K562 (cell line): ENCODE results near the gene TMEM123. TPM values are rescaled to one million over a fixed set of nuclear protein-coding genes. Genes with fewer than 3 reads are reported as not detected.

ENCODE experiments used
- ATAC-seq: fragments of 200-7000 bp; cut with Tn5 transposase; 3 replicates; pipeline ENCODE4 v1.9.1; 2020; ENCODE audit warnings: moderate library complexity
- BruUV-seq: library from RNA; stranded (reverse); fragments of 400-500 nt; replicated peaks from 2 replicates; lab custom pipeline; 2021; lab: Mats Ljungman, UMichigan
- CTCF ChIA-PET: fragments of 300-600 bp; formaldehyde crosslinking; extraction: SDS; loops from one replicate; lab custom pipeline; 2021; ENCODE audit warnings: low intra/inter-chr PET ratio; lab: Yijun Ruan, JAX
- POLR2A ChIA-PET: fragments of 300-600, 350-650 bp; sonication (Branson Sonifier 250); formaldehyde crosslinking; extraction: SDS; loops from one replicate; lab custom pipeline; 2021; ENCODE audit warnings: antibody characterized with exemption, inconsistent platforms; lab: Yijun Ruan, JAX
- DNase-seq, 4 experiments: peaks; one replicate each; pipeline versions ENCODE4 v3.0.0 to v3.0.0-alpha.2; 2011 to 2018; ENCODE audit warnings: low spot score in 3 of 4, mixed read lengths in 3 of 4; ENCODE audit errors: extremely low read depth in 1 of 4
- FAIRE-seq: peaks from 2 replicates; lab custom pipeline; 2011; peaks lifted over from hg19 to GRCh38; lab: Jason Lieb, UNC
- H2AFZ ChIP-seq: 2 replicates; pipeline ENCODE4 v1.6.0; 2011; ENCODE audit warnings: low read depth, low read length, control low read depth, inconsistent platforms
- H3K27ac ChIP-seq: fragments of 200-600 bp; 3 replicates; pipeline ENCODE4 v1.8.0; 2011; ENCODE audit warnings: low read depth, mild to moderate bottlenecking, control low read depth, inconsistent platforms, low read length, moderate library complexity, mixed read lengths; ENCODE audit errors: extremely low read depth
- H3K27me3 ChIP-seq, 2 experiments: fragments of 300-600 bp in 1 of 2; 2 replicates in 1 of 2; 3 replicates in 1 of 2; pipeline versions ENCODE4 v1.6.0 to v1.8.0; 2011; ENCODE audit warnings: inconsistent platforms in 2 of 2, low read length in 2 of 2, mild to moderate bottlenecking in 1 of 2, mixed read lengths in 1 of 2, moderate library complexity in 1 of 2; ENCODE audit not compliant: control insufficient read depth in 2 of 2, insufficient read depth in 2 of 2
- H3K36me3 ChIP-seq: fragments of 300-600 bp; 3 replicates; pipeline ENCODE4 v1.8.0; 2011; ENCODE audit warnings: mild to moderate bottlenecking, low read length, inconsistent platforms; ENCODE audit not compliant: control insufficient read depth, insufficient read depth
- H3K4me1 ChIP-seq, 2 experiments: fragments of 200-600 bp in 1 of 2; replicated peaks in 1 of 2; 2 replicates in 1 of 2; 3 replicates in 1 of 2; pipeline versions ENCODE4 v1.5.1 to v1.8.0; 2011; ENCODE audit warnings: inconsistent platforms in 2 of 2, low read length in 2 of 2, mild to moderate bottlenecking in 1 of 2, mixed read lengths in 1 of 2, moderate library complexity in 1 of 2; ENCODE audit not compliant: control insufficient read depth in 2 of 2, insufficient read depth in 2 of 2
- H3K4me2 ChIP-seq: 2 replicates; pipeline ENCODE4 v1.6.1; 2011; ENCODE audit warnings: low read length, control low read depth, inconsistent platforms, mixed read lengths; ENCODE audit not compliant: insufficient read depth
- H3K4me3 ChIP-seq: fragments of 200-600 bp; sonication (generic), shearing (Covaris generic); 2 replicates; pipeline ENCODE4 v1.5.1; 2016; ENCODE audit warnings: control low read depth, inconsistent platforms
- H3K79me2 ChIP-seq: fragments of 200-600 bp; 3 replicates; pipeline ENCODE4 v1.8.0; 2011; ENCODE audit warnings: low read length, inconsistent platforms; ENCODE audit not compliant: control insufficient read depth, insufficient read depth
- H3K9ac ChIP-seq, 2 experiments: 2 replicates each; pipeline versions ENCODE4 v1.6.0 to v1.6.1; 2011; ENCODE audit warnings: low read depth in 2 of 2, low read length in 2 of 2, control low read depth in 1 of 2, inconsistent platforms in 1 of 2, mild to moderate bottlenecking in 1 of 2, mixed read lengths in 1 of 2; ENCODE audit not compliant: insufficient read depth in 1 of 2
- H3K9me1 ChIP-seq: one replicate; pipeline ENCODE4 v1.6.0; 2011; ENCODE audit warnings: inconsistent platforms, mild to moderate bottlenecking, low read length, moderate library complexity; ENCODE audit not compliant: control insufficient read depth, insufficient read depth
- H3K9me3 ChIP-seq: replicated peaks from 2 replicates; pipeline ENCODE4 v1.5.1; 2011; ENCODE audit warnings: low read depth, low read length, inconsistent platforms; ENCODE audit not compliant: control insufficient read depth, insufficient read depth
- H4K20me1 ChIP-seq: replicated peaks from 2 replicates; pipeline ENCODE4 v1.6.1; 2011; ENCODE audit warnings: low read length, inconsistent platforms, mixed read lengths; ENCODE audit not compliant: control insufficient read depth, insufficient read depth
- ZNF311 ChIP-seq: fragments of 250-450 bp; sonication (Bioruptor Pico); IDR thresholded peaks from 2 replicates; pipeline ENCODE4 v1.4.0; 2020; ENCODE audit warnings: mild to moderate bottlenecking, moderate library complexity
- WGBS: fragments of 100-300 bp; shearing (Covaris generic); methylation state at CpG from one replicate; pipeline ENCODE4 v1.1.6; 2016; ENCODE audit warnings: low coverage, mixed read lengths; ENCODE audit not compliant: insufficient coverage; ENCODE audit errors: missing lambda C conversion rate; 5-methylcytosine and 5-hydroxymethylcytosine counted together
- in situ Hi-C: fragments of 300-500 bp; cut with MboI; formaldehyde crosslinking; loops from 4 replicates; pipeline ENCODE4 v1.15.0; 2018; ENCODE audit warnings: inconsistent platforms, mixed read lengths
- intact Hi-C: fragments of 100-400 bp; cut with micrococcal nuclease; formaldehyde crosslinking; loops from 2 replicates; pipeline ENCODE4 v1.14.2; 2022
- polyA plus RNA-seq, 8 experiments: library from polyadenylated mRNA; depleted of rRNA in 4 of 8; stranded (reverse) in 5 of 8; unstranded in 3 of 8; fragments of >200 nt; fragmentation: Nextera tagmentation in 2 of 8; fragmentation: Illumina TruSeq in 1 of 8; extraction: Ambion mirVana in 2 of 8; extraction: Trizol in 1 of 8; gene quantifications; 2 replicates each; pipeline versions ENCODE4 v1.2.1 to v1.2.3, GENCODE V29; 2011 to 2014; ENCODE audit warnings: inconsistent platforms in 1 of 8, missing spikeins in 1 of 8
- total RNA-seq, 7 experiments: library from RNA; depleted of rRNA in 6 of 7; stranded (reverse); fragments of >200 nt in 6 of 7; fragmentation: Illumina TruSeq in 2 of 7; extraction: Trizol in 2 of 7; gene quantifications; 2 replicates each; pipeline versions ENCODE4 v1.2.1 to v1.2.3, GENCODE V29; 2011 to 2021; ENCODE audit warnings: low replicate concordance in 1 of 7
- TF ChIP-seq, protein P1 (sequence below), 2 experiments: fragments of 450-650 bp; formaldehyde crosslinking in 1 of 2; IDR thresholded peaks; 2 replicates each; pipeline versions ENCODE4 v1.4.0 to v1.6.1; 2014 to 2020; ENCODE audit warnings: mild to moderate bottlenecking in 2 of 2, borderline replicate concordance in 1 of 2, low read depth in 1 of 2

Gene TMEM123
- total and polyA plus RNA-seq, 9 of the 15 experiments (the other 6 are each of a cell fraction or from before 2014, with no cell fraction given): 19.8 to 344 (median 82.4) TPM

DNA sequence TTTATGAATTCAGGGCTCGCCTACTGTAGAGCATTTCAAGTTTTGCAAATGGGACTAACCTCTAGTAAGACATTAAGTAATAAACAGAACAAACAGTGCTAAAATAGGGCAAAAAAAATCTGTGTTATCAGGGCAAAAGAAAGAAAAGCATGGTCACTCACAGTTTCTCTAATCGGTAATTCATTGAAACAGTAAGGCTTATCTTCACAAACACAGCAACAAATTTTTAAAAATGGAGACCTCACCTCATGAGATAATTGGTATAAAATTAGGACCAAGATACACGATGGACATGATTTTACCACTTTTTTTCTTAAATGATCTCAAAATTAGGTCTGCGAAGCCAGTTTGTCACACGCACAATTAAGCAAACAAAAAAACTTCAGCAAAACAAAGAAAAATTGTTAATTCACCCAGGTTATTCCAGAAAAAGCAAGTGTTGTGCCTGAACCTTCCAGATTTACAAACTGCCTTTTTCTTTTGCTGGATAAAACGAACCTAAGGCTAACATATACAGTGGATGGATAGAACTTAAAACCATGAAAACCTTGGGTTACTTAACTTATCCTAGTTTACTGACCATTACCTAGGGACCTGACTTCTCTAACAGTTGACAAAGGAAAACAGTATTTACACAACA lies 1.4 kb downstream of the TMEM123 start:
- Histone ChIP-seq H3K36me3 (peaks cover 27% of the 10 kb centered on the region), H3K9me1 (no peaks in the 10 kb centered on the region), H3K9ac (peak overlapping the region in 1 of 2 experiments; percentile 79; a peak in 2 of 4 replicates), H3K27ac (peak overlapping the region; percentile 86), H4K20me1 (peaks cover 14% of the 10 kb centered on the region), H3K27me3 (no peaks in the 10 kb centered on the region), H3K4me3 (peak overlapping the region; percentile 88), H3K9me3 (no peaks in the 10 kb centered on the region), H2AFZ (peak overlapping the region; percentile 85), H3K4me2 (peak overlapping the region; percentile 84), H3K4me1 (peaks cover 10 to 32% of the 10 kb centered on the region in 2 experiments; a peak in 4 of 5 replicates), H3K79me2 (peaks cover 52% of the 10 kb centered on the region)
- no peak for DNase-seq
- ChIA-PET POLR2A (interaction anchor here (0.6 to 1.2 kb wide), 4 partner anchors 8 to 36 kb away, joined by 3 to 5 read pairs (median 3); no protein-coding TSS in a partner anchor), CTCF (no interaction called here)
- BruUV-seq: TSS peak; percentile 36
- intact Hi-C loops (loop anchor here (5.0 kb wide), 1 partner anchor 64 kb away; no protein-coding TSS in a partner anchor), in situ Hi-C loops (no loop called here)
- no peak for FAIRE-seq
- ATAC-seq: no peak
- WGBS: 10% methylated on average over 6 of the region's 6 CpGs
- 0 out of 2 replicates have a peak, but pooled peaks have one; percentile 40 for TF ChIP-seq ZNF311 (CRISPR knock-in tag)
- TF ChIP-seq, protein P1, sequence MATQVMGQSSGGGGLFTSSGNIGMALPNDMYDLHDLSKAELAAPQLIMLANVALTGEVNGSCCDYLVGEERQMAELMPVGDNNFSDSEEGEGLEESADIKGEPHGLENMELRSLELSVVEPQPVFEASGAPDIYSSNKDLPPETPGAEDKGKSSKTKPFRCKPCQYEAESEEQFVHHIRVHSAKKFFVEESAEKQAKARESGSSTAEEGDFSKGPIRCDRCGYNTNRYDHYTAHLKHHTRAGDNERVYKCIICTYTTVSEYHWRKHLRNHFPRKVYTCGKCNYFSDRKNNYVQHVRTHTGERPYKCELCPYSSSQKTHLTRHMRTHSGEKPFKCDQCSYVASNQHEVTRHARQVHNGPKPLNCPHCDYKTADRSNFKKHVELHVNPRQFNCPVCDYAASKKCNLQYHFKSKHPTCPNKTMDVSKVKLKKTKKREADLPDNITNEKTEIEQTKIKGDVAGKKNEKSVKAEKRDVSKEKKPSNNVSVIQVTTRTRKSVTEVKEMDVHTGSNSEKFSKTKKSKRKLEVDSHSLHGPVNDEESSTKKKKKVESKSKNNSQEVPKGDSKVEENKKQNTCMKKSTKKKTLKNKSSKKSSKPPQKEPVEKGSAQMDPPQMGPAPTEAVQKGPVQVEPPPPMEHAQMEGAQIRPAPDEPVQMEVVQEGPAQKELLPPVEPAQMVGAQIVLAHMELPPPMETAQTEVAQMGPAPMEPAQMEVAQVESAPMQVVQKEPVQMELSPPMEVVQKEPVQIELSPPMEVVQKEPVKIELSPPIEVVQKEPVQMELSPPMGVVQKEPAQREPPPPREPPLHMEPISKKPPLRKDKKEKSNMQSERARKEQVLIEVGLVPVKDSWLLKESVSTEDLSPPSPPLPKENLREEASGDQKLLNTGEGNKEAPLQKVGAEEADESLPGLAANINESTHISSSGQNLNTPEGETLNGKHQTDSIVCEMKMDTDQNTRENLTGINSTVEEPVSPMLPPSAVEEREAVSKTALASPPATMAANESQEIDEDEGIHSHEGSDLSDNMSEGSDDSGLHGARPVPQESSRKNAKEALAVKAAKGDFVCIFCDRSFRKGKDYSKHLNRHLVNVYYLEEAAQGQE (IDR thresholded peaks at IDR 0.05; ENCODE audit: borderline replicate concordance): no peak
- TF ChIP-seq, protein P1 (CRISPR knock-in tag; IDR thresholded peaks at IDR 0.05; ENCODE audit: low read depth): no peak
